K562 (cell line): Measurements from ENCODE around the gene COBLL1.

ENCODE experiments used
- CTCF ChIP-seq, 3 experiments: IDR thresholded peaks in 2 of 3; conservative IDR thresholded peaks in 1 of 3; 2 replicates each; pipeline ENCODE4 v1.5.1; 2011 to 2012; ENCODE audit warnings: low read length in 3 of 3, mild to moderate bottlenecking in 3 of 3, control low read depth in 2 of 3, improper control_type of control experiment in 1 of 3, inconsistent platforms in 1 of 3, low read depth in 1 of 3, mixed read lengths in 1 of 3, moderate library complexity in 1 of 3; ENCODE audit not compliant: insufficient read depth in 2 of 3
- LARP7 ChIP-seq: fragments of 450-650 bp; IDR thresholded peaks from 2 replicates; pipeline ENCODE4 v1.6.1; 2016
- PHB ChIP-seq: fragments of 250-450 bp; sonication (Bioruptor Pico); IDR thresholded peaks from 2 replicates; pipeline ENCODE4 v1.5.0; 2021
- POLR2A ChIP-seq: fragments of 450-650 bp; conservative IDR thresholded peaks from 2 replicates; pipeline ENCODE4 v1.6.1; 2016
- SRSF9 ChIP-seq: fragments of 200-400 bp; formaldehyde crosslinking; IDR thresholded peaks from 2 replicates; pipeline ENCODE4 v1.6.1; 2017; ENCODE audit warnings: low read depth, low read length, borderline replicate concordance
- TCF7 ChIP-seq: sonication (generic); IDR thresholded peaks from 2 replicates; pipeline ENCODE4 v1.6.1; 2016; ENCODE audit warnings: antibody characterized with exemption, borderline replicate concordance
- THRB ChIP-seq: fragments of 450-650 bp; formaldehyde crosslinking; conservative IDR thresholded peaks from 2 replicates; pipeline ENCODE4 v1.4.0; 2022; ENCODE audit warnings: mild to moderate bottlenecking, missing genetic modification characterization
- ZEB2 ChIP-seq: fragments of 450-650 bp; IDR thresholded peaks from 2 replicates; pipeline ENCODE4 v1.6.1; 2016
- ZKSCAN8 ChIP-seq: fragments of 200-800 bp; sonication (Bioruptor generic); IDR thresholded peaks from 2 replicates; pipeline ENCODE4 v1.6.1; 2016; ENCODE audit warnings: missing genetic modification characterization, missing compliant biosample characterization
- ZNF24 ChIP-seq: fragments of 450-650 bp; IDR thresholded peaks from 2 replicates; pipeline ENCODE4 v1.6.1; 2016

- TF ChIP-seq PHB (CRISPR knock-in tag), result no peak
- TF ChIP-seq TCF7, result no peak
- no peak for TF ChIP-seq SRSF9
- TF ChIP-seq POLR2A, result no peak
- TF ChIP-seq ZEB2, result no peak
- no peak for TF ChIP-seq LARP7
- TF ChIP-seq ZKSCAN8 (CRISPR knock-in tag), result no peak
- no peak for TF ChIP-seq CTCF (IDR thresholded peaks at IDR 0.05 in 2 of 3, conservative IDR thresholded peaks at IDR 0.05 in 1 of 3; ENCODE audit: insufficient read depth in 2 of 3, low read depth in 1 of 3, low read length in 3 of 3)
- no peak for TF ChIP-seq ZNF24
- no peak for TF ChIP-seq THRB (CRISPR knock-in tag)
These were observed 130.5 kb downstream of the COBLL1 start for GRCh38 chr2:164710837-164711765.
